Mammary epithelial cell (primary cell): ENCODE results near the gene TNNT2.

Experiments
- EZH2 ChIP-seq: IDR thresholded peaks from 2 replicates; pipeline ENCODE4 v1.6.1; 2012; ENCODE audit warnings: low read length, inconsistent platforms, borderline replicate concordance
- TF ChIP-seq, protein P1 (sequence below), 2 donors: IDR thresholded peaks in 1 of 2; conservative IDR thresholded peaks in 1 of 2; 2 replicates each; pipeline ENCODE4 v1.5.1; 2011 to 2012; ENCODE audit warnings: inconsistent platforms in 2 of 2, low read length in 2 of 2, mild to moderate bottlenecking in 2 of 2, control low read depth in 1 of 2, low read depth in 1 of 2; ENCODE audit not compliant: insufficient read depth in 1 of 2; ENCODE audit errors: extremely low read depth in 1 of 2

DNA sequence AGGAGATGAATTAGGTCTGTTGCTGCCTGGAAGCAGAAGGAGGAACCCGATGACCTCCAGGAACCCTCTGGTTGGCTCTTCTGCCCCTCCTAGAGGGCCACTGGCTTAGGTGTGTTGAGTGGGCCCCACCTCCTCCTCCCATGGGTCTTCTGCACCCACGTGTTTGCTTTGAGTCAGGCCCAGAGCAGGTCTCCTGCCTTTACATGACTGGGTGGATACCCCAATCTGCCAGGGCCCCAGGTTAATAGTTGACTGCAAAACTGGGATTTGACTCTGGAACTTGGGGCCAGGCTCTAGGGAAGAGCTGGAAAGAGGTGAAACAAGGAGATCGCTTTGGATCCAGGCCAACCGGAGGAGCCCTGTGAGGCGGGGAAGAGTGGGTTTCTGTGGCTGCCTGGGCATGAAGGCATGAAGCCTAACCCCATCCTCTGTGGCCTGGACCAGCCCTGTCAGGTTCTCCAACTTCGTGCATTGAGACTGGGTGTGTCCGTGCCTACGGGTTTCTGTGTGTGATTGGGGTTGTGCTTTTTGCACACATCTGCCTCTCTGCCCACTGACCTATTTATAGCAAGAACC is 29.4 kb upstream of the TNNT2 start:
- TF ChIP-seq, protein P1, sequence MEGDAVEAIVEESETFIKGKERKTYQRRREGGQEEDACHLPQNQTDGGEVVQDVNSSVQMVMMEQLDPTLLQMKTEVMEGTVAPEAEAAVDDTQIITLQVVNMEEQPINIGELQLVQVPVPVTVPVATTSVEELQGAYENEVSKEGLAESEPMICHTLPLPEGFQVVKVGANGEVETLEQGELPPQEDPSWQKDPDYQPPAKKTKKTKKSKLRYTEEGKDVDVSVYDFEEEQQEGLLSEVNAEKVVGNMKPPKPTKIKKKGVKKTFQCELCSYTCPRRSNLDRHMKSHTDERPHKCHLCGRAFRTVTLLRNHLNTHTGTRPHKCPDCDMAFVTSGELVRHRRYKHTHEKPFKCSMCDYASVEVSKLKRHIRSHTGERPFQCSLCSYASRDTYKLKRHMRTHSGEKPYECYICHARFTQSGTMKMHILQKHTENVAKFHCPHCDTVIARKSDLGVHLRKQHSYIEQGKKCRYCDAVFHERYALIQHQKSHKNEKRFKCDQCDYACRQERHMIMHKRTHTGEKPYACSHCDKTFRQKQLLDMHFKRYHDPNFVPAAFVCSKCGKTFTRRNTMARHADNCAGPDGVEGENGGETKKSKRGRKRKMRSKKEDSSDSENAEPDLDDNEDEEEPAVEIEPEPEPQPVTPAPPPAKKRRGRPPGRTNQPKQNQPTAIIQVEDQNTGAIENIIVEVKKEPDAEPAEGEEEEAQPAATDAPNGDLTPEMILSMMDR (conservative IDR thresholded peaks at IDR 0.05 in 1 of 2, IDR thresholded peaks at IDR 0.05 in 1 of 2; ENCODE audit: extremely low read depth in 1 of 2, insufficient read depth in 1 of 2, low read depth in 1 of 2, low read length in 2 of 2) = no peak
- no peak for TF ChIP-seq EZH2
